Transverse colon (tissue), 4 donors: ENCODE data around the gene THBS2.

Source experiments
- CTCF ChIP-seq, 5 experiments: fragments of 200-600 bp in 3 of 5; fragments of 450-650 bp in 2 of 5; sonication (generic) in 3 of 5; IDR thresholded peaks; 1 replicate in 2 of 5; 2 replicates in 3 of 5; pipeline ENCODE4 v1.5.1; 2016 to 2017; ENCODE audit warnings: antibody characterized with exemption in 5 of 5, inconsistent platforms in 3 of 5, mild to moderate bottlenecking in 2 of 5, moderate library complexity in 1 of 5
- EP300 ChIP-seq: sonication (generic); formaldehyde crosslinking; IDR thresholded peaks from one replicate; pipeline ENCODE4 v1.6.1; 2017; ENCODE audit warnings: antibody characterized with exemption, low read depth
- POLR2A ChIP-seq: fragments of 450-650 bp; IDR thresholded peaks from one replicate; pipeline ENCODE4 v1.6.1; 2016; ENCODE audit warnings: antibody characterized with exemption, mild to moderate bottlenecking, moderate library complexity
- POLR2AphosphoS5 ChIP-seq, 3 donors: sonication (generic); formaldehyde crosslinking; IDR thresholded peaks; one replicate each; pipeline ENCODE4 v1.6.1; 2016; ENCODE audit warnings: antibody characterized with exemption in 3 of 3

- no peak for TF ChIP-seq CTCF (IDR thresholded peaks at IDR 0.05)
- TF ChIP-seq EP300 = no peak
- no peak for TF ChIP-seq POLR2AphosphoS5 (IDR thresholded peaks at IDR 0.05)
- TF ChIP-seq POLR2A = no peak
These were observed 18.4 kb downstream of the THBS2 start for GRCh38 chr6:169235286-169235685.
